Panc1 (cell line): ENCODE results near the gene TMEM131. TPM values are rescaled to one million over a fixed set of nuclear protein-coding genes. Genes with fewer than 3 reads are reported as not detected.

Experiments used
- ATAC-seq: fragments of 200-7000 bp; cut with Tn5 transposase; 2 replicates; pipeline ENCODE4 v1.9.1; 2020; ENCODE audit warnings: mild to moderate bottlenecking, moderate library complexity
- BruUV-seq: library from RNA; stranded (reverse); fragments of 400-500 nt; replicated peaks from 2 replicates; lab custom pipeline; 2021; lab: Mats Ljungman, UMichigan
- CTCF ChIA-PET: fragments of 300-600 bp; sonication (Branson Sonifier 250); formaldehyde crosslinking; loops from one replicate; lab custom pipeline; 2022; ENCODE audit warnings: antibody characterized with exemption; lab: Charles Lee
- POLR2A ChIA-PET: fragments of 300-600 bp; sonication (Branson Sonifier 250); formaldehyde crosslinking; loops from one replicate; lab custom pipeline; 2022; ENCODE audit warnings: antibody characterized with exemption; lab: Charles Lee
- DNase-seq: peaks from one replicate; pipeline ENCODE4 v3.0.0-alpha.2; 2010; ENCODE audit warnings: low read depth, low spot score
- H3K27ac ChIP-seq: 2 replicates; pipeline ENCODE4 v1.5.1; 2011; ENCODE audit warnings: mild to moderate bottlenecking, low read length, inconsistent platforms
- H3K27me3 ChIP-seq: fragments of 200-500 bp; sonication (Bioruptor generic); 2 replicates; pipeline ENCODE4 v1.6.0; 2014; ENCODE audit warnings: low read length, inconsistent platforms; ENCODE audit not compliant: control insufficient read depth, insufficient read depth
- H3K36me3 ChIP-seq: fragments of 200-500 bp; sonication (Bioruptor generic); 2 replicates; pipeline ENCODE4 v1.5.1; 2014; ENCODE audit warnings: inconsistent platforms, mild to moderate bottlenecking, low read length, moderate library complexity; ENCODE audit not compliant: control insufficient read depth, insufficient read depth
- H3K4me1 ChIP-seq: 2 replicates; pipeline ENCODE4 v1.5.1; 2011; ENCODE audit warnings: inconsistent platforms, mild to moderate bottlenecking, low read length, moderate library complexity; ENCODE audit not compliant: control insufficient read depth, insufficient read depth
- H3K4me3 ChIP-seq, 2 experiments: 2 replicates each; pipeline ENCODE4 v1.5.1; 2011 to 2012; ENCODE audit warnings: low read depth in 2 of 2, low read length in 2 of 2, mild to moderate bottlenecking in 2 of 2, inconsistent platforms in 1 of 2, moderate library complexity in 1 of 2
- H3K9me3 ChIP-seq: fragments of 200-500 bp; sonication (Bioruptor generic); 2 replicates; pipeline ENCODE4 v1.5.1; 2014; ENCODE audit warnings: low read depth, mild to moderate bottlenecking, inconsistent platforms, low read length, moderate library complexity; ENCODE audit not compliant: control insufficient read depth, insufficient read depth
- CTCF ChIP-seq: fragments of 450-650 bp; IDR thresholded peaks from 2 replicates; pipeline ENCODE4 v1.5.1; 2017; ENCODE audit warnings: mild to moderate bottlenecking
- POLR2AphosphoS5 ChIP-seq: IDR thresholded peaks from 2 replicates; pipeline ENCODE4 v1.6.1; 2012; ENCODE audit warnings: mild to moderate bottlenecking, low read depth, low read length, moderate library complexity
- REST ChIP-seq, 2 experiments: IDR thresholded peaks; 2 replicates each; pipeline ENCODE4 v1.6.1; 2011 to 2012; ENCODE audit warnings: low read depth in 2 of 2, control low read depth in 1 of 2, low read length in 1 of 2, mild to moderate bottlenecking in 1 of 2, moderate library complexity in 1 of 2; ENCODE audit not compliant: insufficient read depth in 1 of 2
- SIN3A ChIP-seq: IDR thresholded peaks from 2 replicates; pipeline ENCODE4 v1.6.1; 2012; ENCODE audit warnings: low read depth, mild to moderate bottlenecking, low read length, moderate library complexity, borderline replicate concordance; ENCODE audit not compliant: insufficient read depth
- TCF7L2 ChIP-seq: IDR thresholded peaks from 2 replicates; pipeline ENCODE4 v1.6.1; 2011; ENCODE audit warnings: mild to moderate bottlenecking, low read depth, low read length, inconsistent platforms
- in situ Hi-C: cut with HindIII; loops from 2 replicates; pipeline ENCODE4 v1.10.0; 2016; ENCODE audit warnings: low sequenced_read_pairs, low pct_unique_long_range_greater_than_20kb
- intact Hi-C: fragments of 100-400 bp; cut with micrococcal nuclease; formaldehyde crosslinking; loops from one replicate; pipeline ENCODE4 v1.10.0; 2022; ENCODE audit not compliant: unreplicated experiment
- total RNA-seq: library from RNA; stranded (reverse); gene quantifications from one replicate; pipeline ENCODE4 v1.2.1, GENCODE V29; 2021; ENCODE audit not compliant: unreplicated experiment

The TMEM131 gene
- total RNA-seq, 1 experiment from 2014 or later, result 43.4 TPM

GRCh38 chr2:97713296-97714083 is 282.3 kb downstream of the TMEM131 start, which contains the start of gene ZAP70:
Gene ZAP70 (plus strand): TSS chr2:97713576. CDS start chr2:97724037, 10,461 bp downstream.
- BruUV-seq, result no TSS peak
- 0 out of 2 replicates have a peak, but pooled peaks have one; percentile 23 for ATAC-seq
- POLR2A ChIA-PET, result no interaction called here

More at GRCh38 chr2:97713296-97714083, 282.3 kb downstream of the TMEM131 start, which contains the start of gene ZAP70:
- TF ChIP-seq SIN3A, result no peak
- TF ChIP-seq CTCF, result no peak
- no peak for TF ChIP-seq REST (IDR thresholded peaks at IDR 0.05; ENCODE audit: insufficient read depth in 1 of 2, low read depth in 2 of 2, low read length in 1 of 2)
- no peak for TF ChIP-seq POLR2AphosphoS5
- no peak for TF ChIP-seq TCF7L2
- CTCF ChIA-PET, result interaction anchor here (0.7 kb wide), 1 partner anchor 91 kb away, joined by 3 read pairs; no protein-coding TSS in a partner anchor
- intact Hi-C loops (no loop called here), in situ Hi-C loops (no loop called here)
- H3K27me3 ChIP-seq, result no peaks in the 10 kb centered on the region
- no peaks in the 10 kb centered on the region for H3K36me3 ChIP-seq
- no peak within 1 kb of the TSS for H3K27ac ChIP-seq
- no peaks in the 10 kb centered on the region for H3K4me1 ChIP-seq
- H3K4me3 ChIP-seq, result no peak within 1 kb of the TSS
- no peak for DNase-seq
- H3K9me3 ChIP-seq, result no peaks in the 10 kb centered on the region
